Measurements from ENCODE around the gene RFC4. TPM values are rescaled to one million over a fixed set of nuclear protein-coding genes. Genes with fewer than 3 reads are reported as not detected.

Gene RFC4
- total RNA-seq, 1 donor from 2014 or later = 18.1 TPM

DNA sequence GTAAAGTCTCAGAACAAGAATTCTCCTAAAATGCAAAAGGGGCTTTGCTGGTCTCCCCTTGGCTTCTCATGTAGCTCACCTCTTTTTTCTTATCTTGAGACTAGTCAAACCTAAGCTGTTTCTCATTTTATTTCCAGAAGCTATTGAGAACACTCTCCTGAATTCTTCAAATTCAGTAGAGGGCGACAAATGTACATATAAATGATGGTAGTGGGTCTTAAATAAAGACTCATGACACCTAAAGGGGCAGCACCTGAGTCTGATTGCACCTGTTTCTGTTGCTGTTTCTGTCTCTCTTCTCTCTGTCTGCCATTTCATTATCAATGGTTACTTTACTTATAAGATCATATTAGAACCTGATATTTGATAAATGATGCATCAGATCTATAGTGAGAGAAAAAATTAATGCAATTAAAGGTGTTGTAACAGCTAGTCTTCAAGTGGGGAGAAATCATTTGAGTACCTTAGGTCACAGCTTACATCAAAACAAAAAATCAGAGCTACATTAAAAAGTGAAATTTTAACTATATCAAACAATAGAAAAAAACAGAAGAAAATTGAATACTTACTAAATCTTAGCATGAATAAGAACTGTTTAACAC lies 43.2 kb upstream of the RFC4 start:
- Mint-ChIP-seq H3K27me3 (ENCODE audit: unreplicated experiment) (peaks cover 40% of the 10 kb centered on the region), H3K27ac (ENCODE audit: unreplicated experiment) (no peak overlapping the region), H3K9me3 (ENCODE audit: unreplicated experiment) (no peaks in the 10 kb centered on the region), H3K4me3 (ENCODE audit: unreplicated experiment) (no peak overlapping the region), H3K4me1 (ENCODE audit: unreplicated experiment) (no peaks in the 10 kb centered on the region), H3K36me3 (ENCODE audit: unreplicated experiment) (no peaks in the 10 kb centered on the region)
- TF ChIP-seq, protein P1, sequence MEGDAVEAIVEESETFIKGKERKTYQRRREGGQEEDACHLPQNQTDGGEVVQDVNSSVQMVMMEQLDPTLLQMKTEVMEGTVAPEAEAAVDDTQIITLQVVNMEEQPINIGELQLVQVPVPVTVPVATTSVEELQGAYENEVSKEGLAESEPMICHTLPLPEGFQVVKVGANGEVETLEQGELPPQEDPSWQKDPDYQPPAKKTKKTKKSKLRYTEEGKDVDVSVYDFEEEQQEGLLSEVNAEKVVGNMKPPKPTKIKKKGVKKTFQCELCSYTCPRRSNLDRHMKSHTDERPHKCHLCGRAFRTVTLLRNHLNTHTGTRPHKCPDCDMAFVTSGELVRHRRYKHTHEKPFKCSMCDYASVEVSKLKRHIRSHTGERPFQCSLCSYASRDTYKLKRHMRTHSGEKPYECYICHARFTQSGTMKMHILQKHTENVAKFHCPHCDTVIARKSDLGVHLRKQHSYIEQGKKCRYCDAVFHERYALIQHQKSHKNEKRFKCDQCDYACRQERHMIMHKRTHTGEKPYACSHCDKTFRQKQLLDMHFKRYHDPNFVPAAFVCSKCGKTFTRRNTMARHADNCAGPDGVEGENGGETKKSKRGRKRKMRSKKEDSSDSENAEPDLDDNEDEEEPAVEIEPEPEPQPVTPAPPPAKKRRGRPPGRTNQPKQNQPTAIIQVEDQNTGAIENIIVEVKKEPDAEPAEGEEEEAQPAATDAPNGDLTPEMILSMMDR (IDR thresholded peaks at IDR 0.05) = peak; percentile 74
- DNase-seq (ENCODE audit: extremely low spot score, unreplicated experiment) = no peak

DNA sequence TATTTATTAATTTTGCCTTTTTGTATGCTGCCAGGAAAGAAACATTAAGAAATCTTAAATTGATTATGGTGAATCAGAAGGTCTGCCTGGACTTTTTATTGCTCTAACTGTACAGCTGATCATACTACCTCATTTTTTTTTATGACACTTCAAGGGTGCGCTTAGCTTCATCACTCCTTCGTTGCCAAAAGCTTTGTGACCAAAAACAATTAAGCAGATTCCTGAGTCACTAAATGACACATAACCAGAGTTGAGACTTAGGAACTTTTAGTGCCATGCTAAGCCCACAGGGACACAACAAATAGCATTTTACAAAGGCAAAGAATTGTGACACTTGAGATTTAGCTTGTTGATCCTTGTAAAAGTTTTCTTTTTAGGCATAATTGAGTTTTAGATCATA lies 41.2 kb upstream of the RFC4 start:
- no peak for DNase-seq (ENCODE audit: extremely low spot score, unreplicated experiment)
- Mint-ChIP-seq H3K27me3 (ENCODE audit: unreplicated experiment) (peaks cover 42% of the 10 kb centered on the region), H3K4me3 (ENCODE audit: unreplicated experiment) (no peak overlapping the region), H3K9me3 (ENCODE audit: unreplicated experiment) (no peaks in the 10 kb centered on the region), H3K36me3 (ENCODE audit: unreplicated experiment) (no peaks in the 10 kb centered on the region), H3K4me1 (ENCODE audit: unreplicated experiment) (no peaks in the 10 kb centered on the region), H3K27ac (ENCODE audit: unreplicated experiment) (no peak overlapping the region)
- TF ChIP-seq, protein P1 (IDR thresholded peaks at IDR 0.05) = no peak

GRCh38 chr3:186845756-186846155 lies 39.5 kb upstream of the RFC4 start:
- Mint-ChIP-seq H3K27ac (ENCODE audit: unreplicated experiment) (no peak overlapping the region), H3K36me3 (ENCODE audit: unreplicated experiment) (no peaks in the 10 kb centered on the region), H3K4me1 (ENCODE audit: unreplicated experiment) (no peaks in the 10 kb centered on the region), H3K27me3 (ENCODE audit: unreplicated experiment) (peaks cover 41% of the 10 kb centered on the region), H3K9me3 (ENCODE audit: unreplicated experiment) (no peaks in the 10 kb centered on the region), H3K4me3 (ENCODE audit: unreplicated experiment) (no peak overlapping the region)
- no peak for DNase-seq (ENCODE audit: extremely low spot score, unreplicated experiment)
- TF ChIP-seq, protein P1 (IDR thresholded peaks at IDR 0.05) = no peak

- Mint-ChIP-seq H3K27ac (ENCODE audit: unreplicated experiment) (no peak overlapping the region), H3K36me3 (ENCODE audit: unreplicated experiment) (no peaks in the 10 kb centered on the region), H3K4me1 (ENCODE audit: unreplicated experiment) (no peaks in the 10 kb centered on the region), H3K27me3 (ENCODE audit: unreplicated experiment) (peaks cover 41% of the 10 kb centered on the region), H3K9me3 (ENCODE audit: unreplicated experiment) (no peaks in the 10 kb centered on the region), H3K4me3 (ENCODE audit: unreplicated experiment) (no peak overlapping the region)
- TF ChIP-seq, protein P1 (IDR thresholded peaks at IDR 0.05) = no peak
- DNase-seq (ENCODE audit: extremely low spot score, unreplicated experiment) = peak; percentile 40
Measured at GRCh38 chr3:186844908-186845307, 38.6 kb upstream of the RFC4 start.

- TF ChIP-seq, protein P1 (IDR thresholded peaks at IDR 0.05) = no peak
- Mint-ChIP-seq H3K27ac (ENCODE audit: unreplicated experiment) (no peak overlapping the region), H3K4me3 (ENCODE audit: unreplicated experiment) (no peak overlapping the region), H3K9me3 (ENCODE audit: unreplicated experiment) (no peaks in the 10 kb centered on the region), H3K27me3 (ENCODE audit: unreplicated experiment) (peaks cover 43% of the 10 kb centered on the region), H3K4me1 (ENCODE audit: unreplicated experiment) (no peaks in the 10 kb centered on the region), H3K36me3 (ENCODE audit: unreplicated experiment) (no peaks in the 10 kb centered on the region)
- no peak for DNase-seq (ENCODE audit: extremely low spot score, unreplicated experiment)
Measured at GRCh38 chr3:186843039-186843432, 36.8 kb upstream of the RFC4 start.

All from osteocyte (in vitro differentiated cells).